ENCODE measurements around the gene GPX8. TPM values are rescaled to one million over a fixed set of nuclear protein-coding genes. Genes with fewer than 3 reads are reported as not detected.

GPX8 gene
- polyA plus RNA-seq, 1 donor from 2014 or later: 1.2 TPM

DNA sequence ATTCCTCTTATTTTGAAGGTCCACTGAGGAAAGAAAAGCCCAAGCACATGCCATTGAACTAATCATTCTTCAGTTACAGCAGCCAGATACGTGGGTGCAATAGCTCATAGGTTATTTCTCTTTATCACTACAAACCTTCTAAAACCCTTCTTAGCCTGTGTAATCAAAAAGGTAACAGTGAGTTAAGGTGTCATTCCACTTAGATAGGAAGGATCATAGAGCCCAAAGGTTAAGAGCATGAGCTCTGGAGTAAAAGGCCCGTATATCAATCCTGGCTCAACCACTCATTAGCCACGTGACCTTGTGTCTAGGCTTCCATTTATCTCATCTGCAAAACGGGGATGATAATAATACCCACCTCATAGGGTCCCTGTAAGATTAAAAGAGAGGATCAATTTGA lies 2.7 kb downstream of the GPX8 start:
- Histone ChIP-seq H3K9me2 (ENCODE audit: insufficient read depth, low read length) (no peaks in the 10 kb centered on the region), H3K36me3 (ENCODE audit: insufficient read depth, low read length) (no peaks in the 10 kb centered on the region), H3K9ac (ENCODE audit: low read length) (no peak overlapping the region), H4K20me1 (ENCODE audit: insufficient read depth) (no peaks in the 10 kb centered on the region), H3K4me2 (ENCODE audit: low read length) (no peak overlapping the region), H3K27ac (ENCODE audit: low read length) (no peak overlapping the region), H3K9me3 (ENCODE audit: low read length) (no peaks in the 10 kb centered on the region), H3K79me2 (replicated peaks; ENCODE audit: insufficient read depth, low read length) (peaks cover 4% of the 10 kb centered on the region), H3K27me3 (ENCODE audit: insufficient read depth, low read depth, low read length) (no peaks in the 10 kb centered on the region), H2AFZ (ENCODE audit: low read depth, low read length) (no peak overlapping the region), H3K4me3 (ENCODE audit: low read length) (no peak overlapping the region), H3F3A (ENCODE audit: insufficient read depth, low read length, poor library complexity, severe bottlenecking) (no peaks in the 10 kb centered on the region)
- TF ChIP-seq, protein P1, sequence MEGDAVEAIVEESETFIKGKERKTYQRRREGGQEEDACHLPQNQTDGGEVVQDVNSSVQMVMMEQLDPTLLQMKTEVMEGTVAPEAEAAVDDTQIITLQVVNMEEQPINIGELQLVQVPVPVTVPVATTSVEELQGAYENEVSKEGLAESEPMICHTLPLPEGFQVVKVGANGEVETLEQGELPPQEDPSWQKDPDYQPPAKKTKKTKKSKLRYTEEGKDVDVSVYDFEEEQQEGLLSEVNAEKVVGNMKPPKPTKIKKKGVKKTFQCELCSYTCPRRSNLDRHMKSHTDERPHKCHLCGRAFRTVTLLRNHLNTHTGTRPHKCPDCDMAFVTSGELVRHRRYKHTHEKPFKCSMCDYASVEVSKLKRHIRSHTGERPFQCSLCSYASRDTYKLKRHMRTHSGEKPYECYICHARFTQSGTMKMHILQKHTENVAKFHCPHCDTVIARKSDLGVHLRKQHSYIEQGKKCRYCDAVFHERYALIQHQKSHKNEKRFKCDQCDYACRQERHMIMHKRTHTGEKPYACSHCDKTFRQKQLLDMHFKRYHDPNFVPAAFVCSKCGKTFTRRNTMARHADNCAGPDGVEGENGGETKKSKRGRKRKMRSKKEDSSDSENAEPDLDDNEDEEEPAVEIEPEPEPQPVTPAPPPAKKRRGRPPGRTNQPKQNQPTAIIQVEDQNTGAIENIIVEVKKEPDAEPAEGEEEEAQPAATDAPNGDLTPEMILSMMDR (IDR thresholded peaks at IDR 0.05; ENCODE audit: poor library complexity, severe bottlenecking): no peak

DNA sequence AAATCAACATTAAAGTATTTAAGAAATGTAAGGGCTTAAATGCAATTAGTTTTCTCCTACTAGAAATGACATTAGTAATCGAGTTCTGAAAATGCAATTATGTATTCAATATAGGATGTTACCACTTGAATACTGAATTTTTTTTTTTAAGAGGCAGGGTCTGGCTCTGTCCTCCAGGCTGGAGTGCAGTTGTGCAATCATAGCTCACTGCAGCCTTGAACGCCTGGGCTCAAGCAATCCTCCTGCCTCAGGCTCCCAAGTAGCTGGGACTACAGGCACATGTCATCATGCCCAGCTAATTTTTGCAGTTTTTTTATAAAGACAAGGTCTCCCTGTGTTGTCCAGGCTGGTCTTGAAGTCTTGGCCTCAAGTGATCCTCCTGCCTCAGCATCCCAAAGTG lies 11.5 kb downstream of the GPX8 start:
- H3K4me2 ChIP-seq (ENCODE audit: low read length): no peak overlapping the region
- no peaks in the 10 kb centered on the region for H3K9me2 ChIP-seq (ENCODE audit: insufficient read depth, low read length)
- no peak for TF ChIP-seq EP300 (conservative IDR thresholded peaks at IDR 0.05; ENCODE audit: poor library complexity, severe bottlenecking)
- TF ChIP-seq RAD21 (conservative IDR thresholded peaks at IDR 0.05): no peak
- TF ChIP-seq POLR2AphosphoS5 (IDR thresholded peaks at IDR 0.05): no peak
- no peak for TF ChIP-seq SMC3 (conservative IDR thresholded peaks at IDR 0.05; ENCODE audit: poor library complexity)
- TF ChIP-seq, protein P2, sequence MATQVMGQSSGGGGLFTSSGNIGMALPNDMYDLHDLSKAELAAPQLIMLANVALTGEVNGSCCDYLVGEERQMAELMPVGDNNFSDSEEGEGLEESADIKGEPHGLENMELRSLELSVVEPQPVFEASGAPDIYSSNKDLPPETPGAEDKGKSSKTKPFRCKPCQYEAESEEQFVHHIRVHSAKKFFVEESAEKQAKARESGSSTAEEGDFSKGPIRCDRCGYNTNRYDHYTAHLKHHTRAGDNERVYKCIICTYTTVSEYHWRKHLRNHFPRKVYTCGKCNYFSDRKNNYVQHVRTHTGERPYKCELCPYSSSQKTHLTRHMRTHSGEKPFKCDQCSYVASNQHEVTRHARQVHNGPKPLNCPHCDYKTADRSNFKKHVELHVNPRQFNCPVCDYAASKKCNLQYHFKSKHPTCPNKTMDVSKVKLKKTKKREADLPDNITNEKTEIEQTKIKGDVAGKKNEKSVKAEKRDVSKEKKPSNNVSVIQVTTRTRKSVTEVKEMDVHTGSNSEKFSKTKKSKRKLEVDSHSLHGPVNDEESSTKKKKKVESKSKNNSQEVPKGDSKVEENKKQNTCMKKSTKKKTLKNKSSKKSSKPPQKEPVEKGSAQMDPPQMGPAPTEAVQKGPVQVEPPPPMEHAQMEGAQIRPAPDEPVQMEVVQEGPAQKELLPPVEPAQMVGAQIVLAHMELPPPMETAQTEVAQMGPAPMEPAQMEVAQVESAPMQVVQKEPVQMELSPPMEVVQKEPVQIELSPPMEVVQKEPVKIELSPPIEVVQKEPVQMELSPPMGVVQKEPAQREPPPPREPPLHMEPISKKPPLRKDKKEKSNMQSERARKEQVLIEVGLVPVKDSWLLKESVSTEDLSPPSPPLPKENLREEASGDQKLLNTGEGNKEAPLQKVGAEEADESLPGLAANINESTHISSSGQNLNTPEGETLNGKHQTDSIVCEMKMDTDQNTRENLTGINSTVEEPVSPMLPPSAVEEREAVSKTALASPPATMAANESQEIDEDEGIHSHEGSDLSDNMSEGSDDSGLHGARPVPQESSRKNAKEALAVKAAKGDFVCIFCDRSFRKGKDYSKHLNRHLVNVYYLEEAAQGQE (IDR thresholded peaks at IDR 0.05; ENCODE audit: borderline replicate concordance): no peak
- TF ChIP-seq MXI1 (conservative IDR thresholded peaks at IDR 0.05; ENCODE audit: poor library complexity, severe bottlenecking): no peak
- TF ChIP-seq, protein P1 (IDR thresholded peaks at IDR 0.05; ENCODE audit: poor library complexity, severe bottlenecking): no peak
- TF ChIP-seq TAF1 (IDR thresholded peaks at IDR 0.05; ENCODE audit: low read depth): no peak
- TF ChIP-seq EZH2 (IDR thresholded peaks at IDR 0.05; ENCODE audit: borderline replicate concordance, insufficient read depth, low read length, poor library complexity, severe bottlenecking): no peak
- no peak overlapping the region for H3K9ac ChIP-seq (ENCODE audit: low read length)
- no peak overlapping the region for H2AFZ ChIP-seq (ENCODE audit: low read depth, low read length)
- H3F3A ChIP-seq (ENCODE audit: insufficient read depth, low read length, poor library complexity, severe bottlenecking): no peaks in the 10 kb centered on the region
- no peaks in the 10 kb centered on the region for H3K79me2 ChIP-seq (replicated peaks; ENCODE audit: insufficient read depth, low read length)
- no peak overlapping the region for H3K4me3 ChIP-seq (ENCODE audit: low read length)
- H3K36me3 ChIP-seq (ENCODE audit: insufficient read depth, low read length): no peaks in the 10 kb centered on the region
- peaks cover 40% of the 10 kb centered on the region for H3K27me3 ChIP-seq (ENCODE audit: insufficient read depth, low read depth, low read length)
- no peaks in the 10 kb centered on the region for H3K9me3 ChIP-seq (ENCODE audit: low read length)
- H3K27ac ChIP-seq (ENCODE audit: low read length): no peak overlapping the region
- H4K20me1 ChIP-seq (ENCODE audit: insufficient read depth): no peaks in the 10 kb centered on the region
